WTC11 (cell line): Measurements from ENCODE around the gene KRTAP5-4. TPM values are rescaled to one million over a fixed set of nuclear protein-coding genes. Genes with fewer than 3 reads are reported as not detected.
"Not testable (repeated sequence)": the region's sequence is repeated elsewhere in the genome, so short reads cannot be mapped to it uniquely, and the experiment has no call there.

Source experiments
- ATAC-seq: fragments of 200-7000 bp; cut with Tn5 transposase; 2 replicates; pipeline ENCODE4 v1.10.0; 2021; ENCODE audit warnings: mild to moderate bottlenecking, moderate library complexity
- CTCF ChIA-PET: fragments of 300-600 bp; sonication (Branson Sonifier 250); formaldehyde crosslinking; loops from one replicate; lab custom pipeline; 2021; ENCODE audit warnings: antibody characterized with exemption; lab: Charles Lee
- POLR2A ChIA-PET: fragments of 350-600 bp; sonication (Branson Sonifier 250); formaldehyde crosslinking; loops from one replicate; lab custom pipeline; 2021; ENCODE audit warnings: antibody characterized with exemption; lab: Charles Lee
- DNase-seq: peaks from one replicate; pipeline ENCODE4 v3.0.0; 2021; ENCODE audit warnings: low spot score
- H3K27ac Mint-ChIP-seq: 2 replicates; pipeline ENCODE4 v1.8.0; 2021; ENCODE audit warnings: mixed read lengths
- H3K27me3 Mint-ChIP-seq: 2 replicates; pipeline ENCODE4 v1.8.0; 2021; ENCODE audit warnings: low read depth, mild to moderate bottlenecking, moderate library complexity, mixed read lengths
- H3K36me3 Mint-ChIP-seq: 2 replicates; pipeline ENCODE4 v1.8.0; 2021; ENCODE audit warnings: mixed read lengths
- H3K4me1 Mint-ChIP-seq: 2 replicates; pipeline ENCODE4 v1.8.0; 2022; ENCODE audit warnings: mixed read lengths
- H3K4me3 Mint-ChIP-seq: 2 replicates; pipeline ENCODE4 v1.8.0; 2021; ENCODE audit warnings: mild to moderate bottlenecking, moderate library complexity, mixed read lengths
- H3K9me3 Mint-ChIP-seq: 2 replicates; pipeline ENCODE4 v1.8.0; 2021; ENCODE audit warnings: mixed read lengths
- ARID4B ChIP-seq: sonication (generic); formaldehyde crosslinking; IDR thresholded peaks from 2 replicates; pipeline ENCODE4 v1.8.0; 2023; ENCODE audit warnings: missing genetic modification reagents, mild to moderate bottlenecking, borderline replicate concordance
- ATF3 ChIP-seq: sonication (generic); formaldehyde crosslinking; conservative IDR thresholded peaks from 2 replicates; pipeline ENCODE4 v1.8.1; 2022; ENCODE audit warnings: mild to moderate bottlenecking, missing genetic modification reagents
- CDX4 ChIP-seq: fragments of 250-450 bp; sonication (Bioruptor Pico); IDR thresholded peaks from 2 replicates; pipeline ENCODE4 v1.9.0; 2021; ENCODE audit warnings: moderate library complexity, mild to moderate bottlenecking, inconsistent platforms, borderline replicate concordance
- ELF4 ChIP-seq: sonication (generic); formaldehyde crosslinking; IDR thresholded peaks from 2 replicates; pipeline ENCODE4 v1.8.1; 2022; ENCODE audit warnings: low read depth, mild to moderate bottlenecking, moderate library complexity, missing genetic modification reagents
- EMX1 ChIP-seq: fragments of 250-450 bp; sonication (Bioruptor Pico); IDR thresholded peaks from 2 replicates; pipeline ENCODE4 v1.8.0; 2021; ENCODE audit warnings: mild to moderate bottlenecking
- FOXJ3 ChIP-seq: sonication (generic); formaldehyde crosslinking; IDR thresholded peaks from 2 replicates; pipeline ENCODE4 v1.9.0; 2021; ENCODE audit warnings: missing genetic modification reagents, mild to moderate bottlenecking, borderline replicate concordance
- IRF2 ChIP-seq: sonication (generic); formaldehyde crosslinking; IDR thresholded peaks from 2 replicates; pipeline ENCODE4 v1.8.0; 2022; ENCODE audit warnings: low read depth, missing genetic modification reagents, borderline replicate concordance
- MAX ChIP-seq: sonication (generic); formaldehyde crosslinking; IDR thresholded peaks from 2 replicates; pipeline ENCODE4 v1.8.0; 2022; ENCODE audit warnings: mild to moderate bottlenecking, missing genetic modification reagents
- NFYB ChIP-seq: sonication (generic); formaldehyde crosslinking; conservative IDR thresholded peaks from 2 replicates; pipeline ENCODE4 v1.8.0; 2022; ENCODE audit warnings: low read depth, missing genetic modification reagents
- OVOL2 ChIP-seq: fragments of 250-450 bp; sonication (Bioruptor Pico); IDR thresholded peaks from 2 replicates; pipeline ENCODE4 v1.9.0; 2021; ENCODE audit warnings: mild to moderate bottlenecking, borderline replicate concordance
- PREB ChIP-seq: sonication (generic); formaldehyde crosslinking; IDR thresholded peaks from 2 replicates; pipeline ENCODE4 v1.8.1; 2022; ENCODE audit warnings: mild to moderate bottlenecking, missing genetic modification reagents, moderate library complexity, borderline replicate concordance
- RELA ChIP-seq: sonication (generic); formaldehyde crosslinking; IDR thresholded peaks from 2 replicates; pipeline ENCODE4 v1.8.1; 2022; ENCODE audit warnings: missing genetic modification reagents, mild to moderate bottlenecking, borderline replicate concordance
- SMAD3 ChIP-seq: sonication (generic); formaldehyde crosslinking; IDR thresholded peaks from 2 replicates; pipeline ENCODE4 v1.8.0; 2022; ENCODE audit warnings: missing genetic modification reagents, mild to moderate bottlenecking, borderline replicate concordance
- SMAD4 ChIP-seq: sonication (generic); formaldehyde crosslinking; IDR thresholded peaks from 2 replicates; pipeline ENCODE4 v1.8.0; 2022; ENCODE audit warnings: mild to moderate bottlenecking, missing genetic modification reagents
- ZBTB21 ChIP-seq: sonication (generic); formaldehyde crosslinking; IDR thresholded peaks from 2 replicates; pipeline ENCODE4 v1.8.1; 2023; ENCODE audit warnings: mild to moderate bottlenecking, missing genetic modification reagents, borderline replicate concordance
- ZNF121 ChIP-seq: sonication (generic); formaldehyde crosslinking; IDR thresholded peaks from 2 replicates; pipeline ENCODE4 v1.8.0; 2023; ENCODE audit warnings: missing genetic modification reagents
- ZNF138 ChIP-seq: sonication (generic); formaldehyde crosslinking; conservative IDR thresholded peaks from 2 replicates; pipeline ENCODE4 v1.8.1; 2022; ENCODE audit warnings: mild to moderate bottlenecking, moderate library complexity, missing genetic modification reagents
- ZNF263 ChIP-seq: sonication (generic); formaldehyde crosslinking; IDR thresholded peaks from 2 replicates; pipeline ENCODE4 v1.8.1; 2022; ENCODE audit warnings: low read depth, mild to moderate bottlenecking, moderate library complexity, missing genetic modification reagents
- ZSCAN18 ChIP-seq: fragments of 250-450 bp; sonication (Bioruptor Pico); IDR thresholded peaks from 2 replicates; pipeline ENCODE4 v2.1.2; 2022; ENCODE audit warnings: mild to moderate bottlenecking, moderate library complexity
- total RNA-seq: library from RNA; stranded (reverse); gene quantifications from 3 replicates; pipeline ENCODE4 v1.2.3, GENCODE V29; 2021

KRTAP5-4 gene
- total RNA-seq, 1 experiment from 2014 or later: not detected

GRCh38 chr11:1597331-1597993 is 24.5 kb downstream of the KRTAP5-4 start:
- TF ChIP-seq ATF3 (no peak), FOXJ3 (CRISPR knock-in tag) (no peak), SMAD3 (CRISPR knock-in tag) (no peak), ELF4 (no peak), CDX4 (CRISPR knock-in tag) (no peak), EMX1 (CRISPR knock-in tag) (no peak), PREB (CRISPR knock-in tag) (no peak), OVOL2 (CRISPR knock-in tag) (no peak), ZNF121 (CRISPR knock-in tag) (no peak), NFYB (CRISPR knock-in tag) (no peak), RELA (no peak), ZSCAN18 (CRISPR knock-in tag) (no peak), ARID4B (CRISPR knock-in tag) (no peak), SMAD4 (CRISPR knock-in tag) (no peak), IRF2 (CRISPR knock-in tag) (no peak), ZNF263 (CRISPR knock-in tag) (no peak)
- TF ChIP-seq, all 79 proteins: peak for 0
- no peak for ATAC-seq
- H3K9me3 Mint-ChIP-seq: peaks cover 38% of the 10 kb centered on the region
- peak overlapping the region; percentile 48; the same call in 1 of the 2 replicates for H3K27ac Mint-ChIP-seq
- no peak for DNase-seq
- H3K36me3 Mint-ChIP-seq: peaks cover 35% of the 10 kb centered on the region
- no peak overlapping the region for H3K4me3 Mint-ChIP-seq
- ChIA-PET POLR2A (no interaction called here), CTCF (interaction anchor here (0.6 to 6.2 kb wide), 6 partner anchors 23 to 169 kb away, joined by 6 to 102 read pairs (median 34); partner anchors contain the start of genes DUSP8 and KRTAP5-5)
- peaks cover 35% of the 10 kb centered on the region for H3K4me1 Mint-ChIP-seq
- peaks cover 67% of the 10 kb centered on the region for H3K27me3 Mint-ChIP-seq

GRCh38 chr11:1596576-1597121 is 25.3 kb downstream of the KRTAP5-4 start:
- peaks cover 30% of the 10 kb centered on the region for H3K9me3 Mint-ChIP-seq
- H3K27me3 Mint-ChIP-seq: peaks cover 63% of the 10 kb centered on the region
- peaks cover 35% of the 10 kb centered on the region for H3K4me1 Mint-ChIP-seq
- peak; percentile 78 for ATAC-seq
- POLR2A ChIA-PET: interaction anchor here (1.5 kb wide), 1 partner anchor 48 kb away, joined by 7 read pairs; no protein-coding TSS in a partner anchor
- peak overlapping the region; percentile 43 for H3K4me3 Mint-ChIP-seq
- CTCF ChIA-PET: interaction anchor here (0.5 to 6.2 kb wide), 18 partner anchors 9 to 286 kb away, joined by 3 to 102 read pairs (median 8); partner anchors contain the start of genes DUSP8, KRTAP5-3 and KRTAP5-5
- TF ChIP-seq MAX (peak; percentile 62), ZNF138 (CRISPR knock-in tag) (0 out of 2 replicates have a peak, but pooled peaks have one; percentile 20), ZBTB21 (CRISPR knock-in tag) (0 out of 2 replicates have a peak, but pooled peaks have one; percentile 57)
- not testable (repeated sequence) for DNase-seq
- peak overlapping the region; percentile 48 for H3K27ac Mint-ChIP-seq
- H3K36me3 Mint-ChIP-seq: peaks cover 27% of the 10 kb centered on the region

- Mint-ChIP-seq H3K4me3 (peak overlapping the region; percentile 43; the same call in 1 of the 2 replicates), H3K27me3 (peaks cover 61% of the 10 kb centered on the region), H3K4me1 (peaks cover 35% of the 10 kb centered on the region), H3K36me3 (peaks cover 21% of the 10 kb centered on the region), H3K9me3 (peaks cover 24% of the 10 kb centered on the region), H3K27ac (peak overlapping the region; percentile 24)
- CTCF ChIA-PET: interaction anchor here (0.7 to 6.2 kb wide), 38 partner anchors 8 to 527 kb away, joined by 3 to 102 read pairs (median 8); partner anchors contain the start of genes BRSK2, DUSP8, KRTAP5-1 and KRTAP5-3
- POLR2A ChIA-PET: interaction anchor here (1.5 kb wide), 1 partner anchor 47 kb away, joined by 7 read pairs; no protein-coding TSS in a partner anchor
- not testable (repeated sequence) for DNase-seq
- peak; percentile 15 for ATAC-seq
Observed at GRCh38 chr11:1595994-1596575, 25.9 kb downstream of the KRTAP5-4 start.
